HG02943 (cell line): ENCODE data around the gene COLGALT1.
"Not testable (repeated sequence)": the region's sequence is repeated elsewhere in the genome, so short reads cannot be mapped to it uniquely, and the experiment has no call there.

Experiments used
- ATAC-seq: cut with Tn5 transposase; IDR thresholded peaks from one replicate; pipeline ENCODE4 v1.9.1; 2021; ENCODE audit warnings: mild to moderate bottlenecking, low read depth, moderate library complexity; ENCODE audit not compliant: unreplicated experiment

COLGALT1 gene

GRCh38 chr19:17555480-17555928, at the start of gene COLGALT1:
TSS of gene COLGALT1 (plus strand) at chr19:17555649. CDS start at chr19:17555714, 65 bp downstream.
- peak; percentile 90 for ATAC-seq

GRCh38 chr19:17506745-17507144, 48.7 kb upstream of the COLGALT1 start:
- no peak for ATAC-seq

GRCh38 chr19:17508558-17508933, 46.9 kb upstream of the COLGALT1 start:
- not testable (repeated sequence) for ATAC-seq

GRCh38 chr19:17510220-17510993, 45.0 kb upstream of the COLGALT1 start:
- ATAC-seq, result no peak

- ATAC-seq, result peak; percentile 50
Measured at GRCh38 chr19:17511724-17512573, 43.5 kb upstream of the COLGALT1 start.

- ATAC-seq, result peak; percentile 2
Measured at GRCh38 chr19:17512574-17512939, 42.9 kb upstream of the COLGALT1 start.

GRCh38 chr19:17515408-17516149, 39.9 kb upstream of the COLGALT1 start:
- no peak for ATAC-seq

GRCh38 chr19:17517898-17518297, 37.6 kb upstream of the COLGALT1 start:
- ATAC-seq, result no peak

GRCh38 chr19:17518654-17519053, 36.8 kb upstream of the COLGALT1 start:
- not testable (repeated sequence) for ATAC-seq

GRCh38 chr19:17519967-17520366, 35.5 kb upstream of the COLGALT1 start:
- ATAC-seq, result no peak

GRCh38 chr19:17520865-17521264, 34.6 kb upstream of the COLGALT1 start:
- ATAC-seq, result no peak

GRCh38 chr19:17522988-17523872, 32.2 kb upstream of the COLGALT1 start:
- peak; percentile 87 for ATAC-seq

GRCh38 chr19:17524651-17525050, 30.8 kb upstream of the COLGALT1 start:
- ATAC-seq, result no peak

- ATAC-seq, result no peak
Measured at GRCh38 chr19:17525141-17525540, 30.3 kb upstream of the COLGALT1 start.

- no peak for ATAC-seq
Measured at GRCh38 chr19:17526922-17527321, 28.5 kb upstream of the COLGALT1 start.

GRCh38 chr19:17527326-17527725, 28.1 kb upstream of the COLGALT1 start:
- no peak for ATAC-seq

- no peak for ATAC-seq
Measured at GRCh38 chr19:17528610-17529009, 26.8 kb upstream of the COLGALT1 start.

GRCh38 chr19:17529239-17530158, 25.9 kb upstream of the COLGALT1 start:
- ATAC-seq, result no peak

GRCh38 chr19:17530586-17530985, 24.9 kb upstream of the COLGALT1 start:
- ATAC-seq, result no peak
